Breast epithelium (tissue), 4 donors: ENCODE measurements around the gene SWAP70. TPM values are rescaled to one million over a fixed set of nuclear protein-coding genes. Genes with fewer than 3 reads are reported as not detected.
A peak's percentile ranks its signal among the peaks of the same experiment; 100 is the strongest.

Experiments used
- DNase-seq, 2 donors: peaks; one replicate each; pipeline ENCODE4 v3.0.0-alpha.2; 2019; ENCODE audit warnings: low spot score in 2 of 2
- H3K27ac ChIP-seq, 2 donors: fragments of 200-600 bp; sonication (generic) in 1 of 2; one replicate each; pipeline ENCODE4 v1.5.1; 2016 to 2019; ENCODE audit warnings: mild to moderate bottlenecking in 1 of 2
- H3K27me3 ChIP-seq, 2 donors: fragments of 200-600 bp; sonication (generic) in 1 of 2; one replicate each; pipeline versions ENCODE4 v1.5.1 to v1.6.0; 2017 to 2019; ENCODE audit warnings: control low read depth in 1 of 2, mild to moderate bottlenecking in 1 of 2
- H3K36me3 ChIP-seq: fragments of 200-600 bp; one replicate; pipeline ENCODE4 v1.5.1; 2019
- H3K4me1 ChIP-seq, 2 donors: fragments of 200-600 bp; sonication (generic); one replicate each; pipeline ENCODE4 v1.5.1; 2016 to 2019; ENCODE audit warnings: control low read depth in 1 of 2
- H3K4me3 ChIP-seq, 3 donors: fragments of 200-600 bp; sonication (generic); 1 replicate in 2 of 3; 2 replicates in 1 of 3; pipeline ENCODE4 v1.5.1; 2016 to 2019; ENCODE audit warnings: mild to moderate bottlenecking in 3 of 3, moderate library complexity in 2 of 3
- H3K9me3 ChIP-seq, 2 donors: fragments of 200-600 bp; sonication (generic) in 1 of 2; one replicate each; pipeline ENCODE4 v1.5.1; 2016 to 2019; ENCODE audit warnings: control low read depth in 1 of 2
- POLR2A ChIP-seq: fragments of 450-650 bp; IDR thresholded peaks from one replicate; pipeline ENCODE4 v1.6.1; 2016; ENCODE audit warnings: antibody characterized with exemption, mild to moderate bottlenecking, moderate library complexity
- POLR2AphosphoS5 ChIP-seq, 3 donors: sonication (generic); formaldehyde crosslinking; IDR thresholded peaks; one replicate each; pipeline ENCODE4 v1.6.1; 2017; ENCODE audit warnings: antibody characterized with exemption in 3 of 3
- intact Hi-C: fragments of 100-400 bp; cut with DNase I; formaldehyde crosslinking; loops from one replicate; pipeline ENCODE4 v1.15.1; 2023; ENCODE audit warnings: low total_unique reads
- total RNA-seq, 3 donors: library from RNA; depleted of rRNA; stranded (reverse); fragments of >200 nt; gene quantifications; one replicate each; pipeline ENCODE4 v1.1.0, GENCODE V29; 2016
- TF ChIP-seq, protein P1 (sequence below), 3 donors: fragments of 450-650 bp; IDR thresholded peaks; one replicate each; pipeline ENCODE4 v1.5.1; 2016 to 2017; ENCODE audit warnings: antibody characterized with exemption in 3 of 3, mild to moderate bottlenecking in 3 of 3, moderate library complexity in 3 of 3

SWAP70 gene
- total RNA-seq, 3 donors from 2014 or later, result 36.8 to 64.5 (median 60.6) TPM

DNA sequence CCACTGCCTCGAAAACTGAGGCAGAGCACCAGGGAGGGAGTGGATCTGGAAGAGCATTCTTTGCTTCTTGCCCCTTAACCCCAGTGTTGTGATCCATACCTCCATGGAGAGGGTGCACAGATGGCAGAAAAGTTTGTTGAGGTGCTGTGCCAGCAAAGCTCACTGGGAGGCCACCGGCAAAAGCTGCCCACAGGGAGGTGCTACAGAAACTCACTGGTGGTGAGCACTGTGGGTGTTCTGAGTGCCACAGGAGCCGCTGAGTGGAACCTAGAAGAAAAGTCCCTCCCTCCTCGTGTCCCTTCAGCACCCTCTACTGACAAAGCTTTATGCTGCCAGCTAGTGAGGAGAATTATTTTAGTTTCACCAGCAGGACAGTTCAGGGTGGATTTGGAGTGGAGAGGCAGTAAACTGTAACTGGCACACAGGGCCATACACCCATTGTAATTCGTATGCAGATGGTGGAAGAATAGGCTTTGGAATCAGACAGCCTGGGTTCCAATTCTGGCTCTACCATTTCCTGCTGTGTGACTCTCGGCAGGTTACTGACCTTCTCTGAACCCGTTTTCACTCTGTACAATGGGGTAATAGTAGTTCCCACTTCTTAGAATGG, 84.6 kb downstream of the SWAP70 start:
- H3K9me3 ChIP-seq, result no peaks in the 10 kb centered on the region
- H3K4me1 ChIP-seq, result peaks cover 0 to 8% of the 10 kb centered on the region in 2 donors
- peak overlapping the region; percentile 40 to 46 for H3K27ac ChIP-seq
- no peak overlapping the region for H3K4me3 ChIP-seq
- TF ChIP-seq, protein P1, sequence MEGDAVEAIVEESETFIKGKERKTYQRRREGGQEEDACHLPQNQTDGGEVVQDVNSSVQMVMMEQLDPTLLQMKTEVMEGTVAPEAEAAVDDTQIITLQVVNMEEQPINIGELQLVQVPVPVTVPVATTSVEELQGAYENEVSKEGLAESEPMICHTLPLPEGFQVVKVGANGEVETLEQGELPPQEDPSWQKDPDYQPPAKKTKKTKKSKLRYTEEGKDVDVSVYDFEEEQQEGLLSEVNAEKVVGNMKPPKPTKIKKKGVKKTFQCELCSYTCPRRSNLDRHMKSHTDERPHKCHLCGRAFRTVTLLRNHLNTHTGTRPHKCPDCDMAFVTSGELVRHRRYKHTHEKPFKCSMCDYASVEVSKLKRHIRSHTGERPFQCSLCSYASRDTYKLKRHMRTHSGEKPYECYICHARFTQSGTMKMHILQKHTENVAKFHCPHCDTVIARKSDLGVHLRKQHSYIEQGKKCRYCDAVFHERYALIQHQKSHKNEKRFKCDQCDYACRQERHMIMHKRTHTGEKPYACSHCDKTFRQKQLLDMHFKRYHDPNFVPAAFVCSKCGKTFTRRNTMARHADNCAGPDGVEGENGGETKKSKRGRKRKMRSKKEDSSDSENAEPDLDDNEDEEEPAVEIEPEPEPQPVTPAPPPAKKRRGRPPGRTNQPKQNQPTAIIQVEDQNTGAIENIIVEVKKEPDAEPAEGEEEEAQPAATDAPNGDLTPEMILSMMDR (IDR thresholded peaks at IDR 0.05), result peak; percentile 18 to 77 (median 64)
- TF ChIP-seq POLR2A, result no peak
- TF ChIP-seq POLR2AphosphoS5 (IDR thresholded peaks at IDR 0.05), result no peak
- no peaks in the 10 kb centered on the region for H3K36me3 ChIP-seq
- no peaks in the 10 kb centered on the region for H3K27me3 ChIP-seq
- DNase-seq, result no peak
- intact Hi-C loops, result no loop called here

GRCh38 chr11:9750551-9750950, 86.7 kb downstream of the SWAP70 start:
- no peak overlapping the region for H3K4me3 ChIP-seq
- H3K4me1 ChIP-seq, result peaks cover 0 to 8% of the 10 kb centered on the region in 2 donors
- no peaks in the 10 kb centered on the region for H3K27me3 ChIP-seq
- TF ChIP-seq, protein P1 (IDR thresholded peaks at IDR 0.05), result no peak
- TF ChIP-seq POLR2A, result no peak
- TF ChIP-seq POLR2AphosphoS5 (IDR thresholded peaks at IDR 0.05), result peak in 1 of 3 donors; percentile 21
- no peaks in the 10 kb centered on the region for H3K9me3 ChIP-seq
- no peaks in the 10 kb centered on the region for H3K36me3 ChIP-seq
- no peak for DNase-seq
- intact Hi-C loops, result no loop called here
- peak overlapping the region; percentile 39 to 60 for H3K27ac ChIP-seq

- Histone ChIP-seq H3K27ac (no peak overlapping the region), H3K9me3 (no peaks in the 10 kb centered on the region), H3K27me3 (no peaks in the 10 kb centered on the region), H3K4me1 (peaks cover 0 to 15% of the 10 kb centered on the region in 2 donors), H3K4me3 (no peak overlapping the region), H3K36me3 (no peaks in the 10 kb centered on the region)
- TF ChIP-seq POLR2A, result no peak
- no peak for TF ChIP-seq POLR2AphosphoS5 (IDR thresholded peaks at IDR 0.05)
- TF ChIP-seq, protein P1 (IDR thresholded peaks at IDR 0.05), result no peak
- DNase-seq, result no peak
- intact Hi-C loops, result no loop called here
These were observed 88.2 kb downstream of the SWAP70 start for GRCh38 chr11:9752091-9752490.

GRCh38 chr11:9753021-9753420, 89.1 kb downstream of the SWAP70 start:
- no peak overlapping the region for H3K4me3 ChIP-seq
- no peak for DNase-seq
- no peaks in the 10 kb centered on the region for H3K9me3 ChIP-seq
- H3K27me3 ChIP-seq, result no peaks in the 10 kb centered on the region
- TF ChIP-seq POLR2A (no peak), POLR2AphosphoS5 (IDR thresholded peaks at IDR 0.05) (no peak)
- TF ChIP-seq, protein P1 (IDR thresholded peaks at IDR 0.05), result no peak
- H3K4me1 ChIP-seq, result peaks cover 0 to 14% of the 10 kb centered on the region in 2 donors
- intact Hi-C loops, result no loop called here
- H3K36me3 ChIP-seq, result no peaks in the 10 kb centered on the region
- H3K27ac ChIP-seq, result no peak overlapping the region

DNA sequence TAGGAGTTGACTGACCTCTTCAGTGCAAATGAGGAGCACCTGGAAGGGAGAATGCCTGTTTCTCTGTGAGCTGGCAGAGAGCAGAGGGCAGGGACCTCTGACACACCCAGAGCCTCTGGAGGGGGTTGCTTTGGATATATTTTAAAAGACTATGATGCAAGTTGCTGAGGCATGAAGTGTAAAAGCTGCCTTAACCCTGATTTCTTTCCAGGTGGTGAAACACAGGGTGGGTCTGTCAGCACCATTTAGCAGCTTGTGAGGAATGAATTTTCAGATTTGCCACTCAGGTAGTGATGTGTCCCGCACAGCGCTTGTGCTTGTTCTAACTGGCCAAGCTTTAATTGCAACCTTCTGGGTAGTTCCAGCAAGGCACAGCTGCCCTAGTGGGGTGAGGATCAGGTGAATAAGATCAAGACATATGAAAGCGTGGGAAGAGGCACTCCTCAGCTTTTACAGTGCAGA, 90.2 kb downstream of the SWAP70 start:
- TF ChIP-seq, protein P1 (IDR thresholded peaks at IDR 0.05), result no peak
- TF ChIP-seq POLR2A (no peak), POLR2AphosphoS5 (IDR thresholded peaks at IDR 0.05) (no peak)
- no peaks in the 10 kb centered on the region for H3K27me3 ChIP-seq
- H3K4me3 ChIP-seq, result no peak overlapping the region
- intact Hi-C loops, result no loop called here
- H3K9me3 ChIP-seq, result no peaks in the 10 kb centered on the region
- H3K27ac ChIP-seq, result peak overlapping the region; percentile 35 to 59
- DNase-seq, result no peak
- peaks cover 0 to 8% of the 10 kb centered on the region in 2 donors for H3K4me1 ChIP-seq
- no peaks in the 10 kb centered on the region for H3K36me3 ChIP-seq
